Kidney epithelial cell (primary cell): ENCODE measurements around the gene ARHGAP19. TPM values are rescaled to one million over a fixed set of nuclear protein-coding genes. Genes with fewer than 3 reads are reported as not detected.

Source experiments
- DNase-seq: peaks from one replicate; pipeline ENCODE4 v3.0.0-alpha.2; 2010; ENCODE audit warnings: low read depth
- H3K27me3 ChIP-seq: 2 replicates; pipeline ENCODE4 v1.6.0; 2011; ENCODE audit warnings: low read length; ENCODE audit not compliant: control insufficient read depth, insufficient read depth
- H3K36me3 ChIP-seq: 2 replicates; pipeline ENCODE4 v1.5.1; 2011; ENCODE audit warnings: low read length; ENCODE audit not compliant: control insufficient read depth, insufficient read depth
- H3K4me3 ChIP-seq: 2 replicates; pipeline ENCODE4 v1.5.1; 2011; ENCODE audit warnings: low read depth, mild to moderate bottlenecking, control low read depth, low read length
- CTCF ChIP-seq: IDR thresholded peaks from 2 replicates; pipeline ENCODE4 v1.5.1; 2011; ENCODE audit warnings: mild to moderate bottlenecking, moderate library complexity, low read length, control low read depth, inconsistent platforms; ENCODE audit not compliant: insufficient read depth, poor library complexity, severe bottlenecking
- total RNA-seq: library from RNA; depleted of rRNA; stranded (reverse); fragments of >200 nt; gene quantifications from 2 replicates; pipeline ENCODE4 v1.2.3, GENCODE V29; 2015

Gene ARHGAP19
- total RNA-seq, 1 donor from 2014 or later = 5.4 TPM

DNA sequence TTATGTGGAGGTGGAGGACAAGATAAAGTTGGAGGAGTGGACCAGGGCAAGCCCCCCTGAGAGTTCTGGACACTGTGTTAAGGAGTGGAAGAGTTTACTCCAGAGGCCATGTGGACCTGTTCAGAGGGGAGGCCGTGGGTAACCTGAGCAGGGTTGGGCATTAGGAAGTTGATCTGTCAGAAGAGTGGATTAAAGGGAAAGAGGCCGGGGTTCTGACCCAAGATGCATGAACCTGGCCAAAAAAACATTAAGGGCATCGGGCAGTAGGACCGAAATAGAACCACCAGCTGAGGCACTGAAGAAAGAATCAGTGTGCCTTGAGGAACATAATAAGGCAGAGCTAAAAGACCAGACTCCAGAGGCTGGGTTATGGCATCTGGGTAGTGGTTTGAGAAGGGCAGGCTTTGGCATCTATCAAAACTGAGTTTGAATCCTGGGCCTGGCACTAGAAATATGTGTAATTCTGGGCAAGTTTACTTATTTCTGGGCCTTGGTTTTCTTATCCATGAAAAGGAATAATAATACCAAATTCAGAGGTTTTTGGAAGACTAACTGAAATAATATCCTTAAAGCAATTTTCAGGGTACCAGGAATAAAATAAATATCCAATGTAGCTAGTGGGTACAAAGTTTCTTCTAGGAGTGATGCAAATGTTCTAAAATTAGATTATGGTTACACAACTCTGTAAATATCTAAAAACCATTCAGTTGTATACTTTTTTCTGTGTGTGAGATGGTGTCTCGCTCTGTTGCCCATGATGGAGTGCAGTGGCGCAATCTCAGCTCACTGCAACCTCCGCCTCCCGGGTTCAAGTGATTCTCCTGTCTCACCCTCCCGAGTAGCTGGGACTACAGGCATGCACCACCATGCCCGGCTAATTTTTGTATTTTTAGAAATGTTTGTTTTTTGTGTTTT is 15.7 kb upstream of the ARHGAP19 start:
- H3K36me3 ChIP-seq = no peaks in the 10 kb centered on the region
- H3K4me3 ChIP-seq = no peak overlapping the region
- no peak for TF ChIP-seq CTCF
- no peak for DNase-seq
- no peaks in the 10 kb centered on the region for H3K27me3 ChIP-seq

GRCh38 chr10:97307441-97307840 is 15.0 kb upstream of the ARHGAP19 start:
- Histone ChIP-seq H3K36me3 (no peaks in the 10 kb centered on the region), H3K27me3 (no peaks in the 10 kb centered on the region), H3K4me3 (no peak overlapping the region)
- TF ChIP-seq CTCF = no peak
- no peak for DNase-seq

- H3K36me3 ChIP-seq = no peaks in the 10 kb centered on the region
- H3K27me3 ChIP-seq = no peaks in the 10 kb centered on the region
- H3K4me3 ChIP-seq = no peak overlapping the region
- no peak for DNase-seq
- no peak for TF ChIP-seq CTCF
Observed at GRCh38 chr10:97302088-97302791, 9.8 kb upstream of the ARHGAP19 start.

GRCh38 chr10:97300980-97301379 is 8.5 kb upstream of the ARHGAP19 start:
- DNase-seq = no peak
- Histone ChIP-seq H3K36me3 (no peaks in the 10 kb centered on the region), H3K4me3 (no peak overlapping the region), H3K27me3 (no peaks in the 10 kb centered on the region)
- no peak for TF ChIP-seq CTCF

GRCh38 chr10:97298223-97298571 is 5.8 kb upstream of the ARHGAP19 start:
- Histone ChIP-seq H3K4me3 (no peak overlapping the region), H3K27me3 (no peaks in the 10 kb centered on the region), H3K36me3 (no peaks in the 10 kb centered on the region)
- TF ChIP-seq CTCF = no peak
- no peak for DNase-seq
